HepG2 (cell line): Measurements from ENCODE around the gene ELMOD3. TPM values are rescaled to one million over a fixed set of nuclear protein-coding genes. Genes with fewer than 3 reads are reported as not detected.

Source experiments
- ATF7 ChIP-seq, 2 experiments: fragments of 450-650 bp in 1 of 2; sonication (generic) in 1 of 2; formaldehyde crosslinking in 1 of 2; IDR thresholded peaks; 2 replicates each; pipeline versions ENCODE4 v1.4.0 to v1.6.1; 2016 to 2020; ENCODE audit warnings: antibody characterized with exemption in 1 of 2, mild to moderate bottlenecking in 1 of 2, missing genetic modification reagents in 1 of 2
- JDP2 ChIP-seq: sonication (generic); formaldehyde crosslinking; IDR thresholded peaks from 2 replicates; pipeline ENCODE4 v1.8.1; 2022; ENCODE audit warnings: missing genetic modification reagents, borderline replicate concordance
- NFIC ChIP-seq: IDR thresholded peaks from 2 replicates; pipeline ENCODE4 v1.6.1; 2012; ENCODE audit warnings: mild to moderate bottlenecking, low read length, inconsistent platforms
- NFYC ChIP-seq: IDR thresholded peaks from 2 replicates; pipeline ENCODE4 v1.6.1; 2016; ENCODE audit warnings: missing genetic modification reagents, missing compliant biosample characterization
- NPAS2 ChIP-seq: sonication (generic); formaldehyde crosslinking; IDR thresholded peaks from 2 replicates; pipeline ENCODE4 v1.8.0; 2022; ENCODE audit warnings: mild to moderate bottlenecking, missing genetic modification reagents, borderline replicate concordance
- THYN1 ChIP-seq: sonication (generic); formaldehyde crosslinking; IDR thresholded peaks from 2 replicates; pipeline ENCODE4 v1.8.1; 2023; ENCODE audit warnings: low read depth, mild to moderate bottlenecking, moderate library complexity, missing genetic modification reagents, borderline replicate concordance
- ZNF17 ChIP-seq: sonication (generic); formaldehyde crosslinking; IDR thresholded peaks from 2 replicates; pipeline ENCODE4 v1.5.0; 2020; ENCODE audit warnings: mild to moderate bottlenecking, missing genetic modification reagents
- ZNF329 ChIP-seq: sonication (generic); formaldehyde crosslinking; IDR thresholded peaks from 2 replicates; pipeline ENCODE4 v1.9.0; 2021; ENCODE audit warnings: low read depth, mild to moderate bottlenecking, missing genetic modification reagents
- ZNF446 ChIP-seq: sonication (generic); formaldehyde crosslinking; IDR thresholded peaks from 2 replicates; pipeline ENCODE4 v1.5.0; 2020; ENCODE audit warnings: mild to moderate bottlenecking, missing genetic modification reagents
- ZNF839 ChIP-seq: sonication (generic); formaldehyde crosslinking; IDR thresholded peaks from 2 replicates; pipeline ENCODE4 v1.4.0; 2020; ENCODE audit warnings: missing genetic modification reagents, mild to moderate bottlenecking, borderline replicate concordance
- polyA plus RNA-seq, 8 experiments: library from polyadenylated mRNA; depleted of rRNA in 3 of 8; stranded (reverse) in 7 of 8; unstranded in 1 of 8; fragments of >200 nt; fragmentation: Illumina TruSeq in 4 of 8; extraction: Trizol in 4 of 8; gene quantifications; 2 replicates each; pipeline versions ENCODE4 v1.2.1 to v1.2.3, GENCODE V29; 2011 to 2016; ENCODE audit warnings: low read depth in 4 of 8, missing spikeins in 1 of 8, mixed read lengths in 1 of 8; ENCODE audit not compliant: insufficient read depth in 1 of 8
- total RNA-seq, 5 experiments: library from RNA; depleted of rRNA; stranded (reverse); fragments of >200 nt; fragmentation: Illumina TruSeq; extraction: Trizol; gene quantifications; 2 replicates each; pipeline ENCODE4 v1.2.3, GENCODE V29; 2016; ENCODE audit warnings: low read depth in 1 of 5
- TF ChIP-seq, protein P1 (sequence below): sonication (generic); formaldehyde crosslinking; IDR thresholded peaks from 2 replicates; pipeline ENCODE4 v1.4.0; 2020; ENCODE audit warnings: mild to moderate bottlenecking, missing genetic modification reagents
- TF ChIP-seq, protein P2 (sequence below): sonication (generic); formaldehyde crosslinking; IDR thresholded peaks from 2 replicates; pipeline ENCODE4 v1.5.0; 2020; ENCODE audit warnings: mild to moderate bottlenecking, missing genetic modification reagents, borderline replicate concordance

Gene ELMOD3
- total and polyA plus RNA-seq, 2 of the 13 experiments (the other 11 are each of a cell fraction or from before 2014, with no cell fraction given): 13.3 to 19.5 TPM

GRCh38 chr2:85327822-85328617, 26.5 kb upstream of the ELMOD3 start, which contains the start of gene TGOLN2 (continued):
- TF ChIP-seq JDP2 (CRISPR knock-in tag) (no peak), NPAS2 (CRISPR knock-in tag) (no peak), ATF7 (IDR thresholded peaks at IDR 0.05) (no peak), ATF7 (CRISPR knock-in tag; IDR thresholded peaks at IDR 0.05) (peak; percentile 69), THYN1 (CRISPR knock-in tag) (no peak), ZNF17 (CRISPR knock-in tag) (peak; percentile 69; the same call in 1 of the 2 replicates), ZNF329 (CRISPR knock-in tag) (peak; percentile 93), ZNF446 (CRISPR knock-in tag) (peak; percentile 94), NFYC (CRISPR knock-in tag) (peak; percentile 26), NFIC (peak; percentile 73; the same call in 1 of the 2 replicates), ZNF839 (CRISPR knock-in tag) (peak; percentile 94; the same call in 1 of the 2 replicates)
- TF ChIP-seq, protein P1, sequence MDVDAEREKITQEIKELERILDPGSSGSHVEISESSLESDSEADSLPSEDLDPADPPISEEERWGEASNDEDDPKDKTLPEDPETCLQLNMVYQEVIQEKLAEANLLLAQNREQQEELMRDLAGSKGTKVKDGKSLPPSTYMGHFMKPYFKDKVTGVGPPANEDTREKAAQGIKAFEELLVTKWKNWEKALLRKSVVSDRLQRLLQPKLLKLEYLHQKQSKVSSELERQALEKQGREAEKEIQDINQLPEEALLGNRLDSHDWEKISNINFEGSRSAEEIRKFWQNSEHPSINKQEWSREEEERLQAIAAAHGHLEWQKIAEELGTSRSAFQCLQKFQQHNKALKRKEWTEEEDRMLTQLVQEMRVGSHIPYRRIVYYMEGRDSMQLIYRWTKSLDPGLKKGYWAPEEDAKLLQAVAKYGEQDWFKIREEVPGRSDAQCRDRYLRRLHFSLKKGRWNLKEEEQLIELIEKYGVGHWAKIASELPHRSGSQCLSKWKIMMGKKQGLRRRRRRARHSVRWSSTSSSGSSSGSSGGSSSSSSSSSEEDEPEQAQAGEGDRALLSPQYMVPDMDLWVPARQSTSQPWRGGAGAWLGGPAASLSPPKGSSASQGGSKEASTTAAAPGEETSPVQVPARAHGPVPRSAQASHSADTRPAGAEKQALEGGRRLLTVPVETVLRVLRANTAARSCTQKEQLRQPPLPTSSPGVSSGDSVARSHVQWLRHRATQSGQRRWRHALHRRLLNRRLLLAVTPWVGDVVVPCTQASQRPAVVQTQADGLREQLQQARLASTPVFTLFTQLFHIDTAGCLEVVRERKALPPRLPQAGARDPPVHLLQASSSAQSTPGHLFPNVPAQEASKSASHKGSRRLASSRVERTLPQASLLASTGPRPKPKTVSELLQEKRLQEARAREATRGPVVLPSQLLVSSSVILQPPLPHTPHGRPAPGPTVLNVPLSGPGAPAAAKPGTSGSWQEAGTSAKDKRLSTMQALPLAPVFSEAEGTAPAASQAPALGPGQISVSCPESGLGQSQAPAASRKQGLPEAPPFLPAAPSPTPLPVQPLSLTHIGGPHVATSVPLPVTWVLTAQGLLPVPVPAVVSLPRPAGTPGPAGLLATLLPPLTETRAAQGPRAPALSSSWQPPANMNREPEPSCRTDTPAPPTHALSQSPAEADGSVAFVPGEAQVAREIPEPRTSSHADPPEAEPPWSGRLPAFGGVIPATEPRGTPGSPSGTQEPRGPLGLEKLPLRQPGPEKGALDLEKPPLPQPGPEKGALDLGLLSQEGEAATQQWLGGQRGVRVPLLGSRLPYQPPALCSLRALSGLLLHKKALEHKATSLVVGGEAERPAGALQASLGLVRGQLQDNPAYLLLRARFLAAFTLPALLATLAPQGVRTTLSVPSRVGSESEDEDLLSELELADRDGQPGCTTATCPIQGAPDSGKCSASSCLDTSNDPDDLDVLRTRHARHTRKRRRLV: peak; percentile 86; the same call in 1 of the 2 replicates
- TF ChIP-seq, protein P2, sequence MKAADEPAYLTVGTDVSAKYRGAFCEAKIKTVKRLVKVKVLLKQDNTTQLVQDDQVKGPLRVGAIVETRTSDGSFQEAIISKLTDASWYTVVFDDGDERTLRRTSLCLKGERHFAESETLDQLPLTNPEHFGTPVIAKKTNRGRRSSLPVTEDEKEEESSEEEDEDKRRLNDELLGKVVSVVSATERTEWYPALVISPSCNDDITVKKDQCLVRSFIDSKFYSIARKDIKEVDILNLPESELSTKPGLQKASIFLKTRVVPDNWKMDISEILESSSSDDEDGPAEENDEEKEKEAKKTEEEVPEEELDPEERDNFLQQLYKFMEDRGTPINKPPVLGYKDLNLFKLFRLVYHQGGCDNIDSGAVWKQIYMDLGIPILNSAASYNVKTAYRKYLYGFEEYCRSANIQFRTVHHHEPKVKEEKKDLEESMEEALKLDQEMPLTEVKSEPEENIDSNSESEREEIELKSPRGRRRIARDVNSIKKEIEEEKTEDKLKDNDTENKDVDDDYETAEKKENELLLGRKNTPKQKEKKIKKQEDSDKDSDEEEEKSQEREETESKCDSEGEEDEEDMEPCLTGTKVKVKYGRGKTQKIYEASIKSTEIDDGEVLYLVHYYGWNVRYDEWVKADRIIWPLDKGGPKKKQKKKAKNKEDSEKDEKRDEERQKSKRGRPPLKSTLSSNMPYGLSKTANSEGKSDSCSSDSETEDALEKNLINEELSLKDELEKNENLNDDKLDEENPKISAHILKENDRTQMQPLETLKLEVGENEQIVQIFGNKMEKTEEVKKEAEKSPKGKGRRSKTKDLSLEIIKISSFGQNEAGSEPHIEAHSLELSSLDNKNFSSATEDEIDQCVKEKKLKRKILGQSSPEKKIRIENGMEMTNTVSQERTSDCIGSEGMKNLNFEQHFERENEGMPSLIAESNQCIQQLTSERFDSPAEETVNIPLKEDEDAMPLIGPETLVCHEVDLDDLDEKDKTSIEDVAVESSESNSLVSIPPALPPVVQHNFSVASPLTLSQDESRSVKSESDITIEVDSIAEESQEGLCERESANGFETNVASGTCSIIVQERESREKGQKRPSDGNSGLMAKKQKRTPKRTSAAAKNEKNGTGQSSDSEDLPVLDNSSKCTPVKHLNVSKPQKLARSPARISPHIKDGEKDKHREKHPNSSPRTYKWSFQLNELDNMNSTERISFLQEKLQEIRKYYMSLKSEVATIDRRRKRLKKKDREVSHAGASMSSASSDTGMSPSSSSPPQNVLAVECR: peak; percentile 96
